HL-60 (cell line): ENCODE measurements around the gene FAM200A.
A peak's percentile ranks its signal among the peaks of the same experiment; 100 is the strongest.

ENCODE experiments used
- DNase-seq, 2 experiments: peaks; one replicate each; pipeline ENCODE4 v3.0.0-alpha.2; 2010 to 2020; ENCODE audit warnings: low read depth in 1 of 2, low spot score in 1 of 2
- H3K27ac ChIP-seq: fragments of 250-450 bp; sonication (Bioruptor Pico); replicated peaks from 2 replicates; pipeline ENCODE4 v1.5.1; 2020; ENCODE audit warnings: mild to moderate bottlenecking, moderate library complexity
- H3K27me3 ChIP-seq: fragments of 250-450 bp; sonication (Bioruptor Pico); 2 replicates; pipeline ENCODE4 v1.5.1; 2021; ENCODE audit warnings: mild to moderate bottlenecking, moderate library complexity; ENCODE audit not compliant: insufficient read depth, poor library complexity, severe bottlenecking
- H3K4me3 ChIP-seq: replicated peaks from 2 replicates; pipeline ENCODE4 v1.5.1; 2011; ENCODE audit warnings: mild to moderate bottlenecking, control low read depth, low read length; ENCODE audit not compliant: insufficient read depth
- GABPA ChIP-seq: IDR thresholded peaks from 2 replicates; pipeline ENCODE4 v1.6.1; 2012; ENCODE audit warnings: low read depth
- POLR2AphosphoS5 ChIP-seq: IDR thresholded peaks from 2 replicates; pipeline ENCODE4 v1.6.1; 2012; ENCODE audit warnings: low read depth
- SPI1 ChIP-seq: IDR thresholded peaks from 2 replicates; pipeline ENCODE4 v1.6.1; 2012; ENCODE audit warnings: low read depth, mild to moderate bottlenecking, borderline replicate concordance
- TF ChIP-seq, protein P1 (sequence below): IDR thresholded peaks from one replicate; pipeline ENCODE4 v1.5.1; 2011; ENCODE audit warnings: low read length, control low read depth, inconsistent platforms; ENCODE audit not compliant: insufficient read depth
- TF ChIP-seq, protein P2 (sequence below): IDR thresholded peaks from 2 replicates; pipeline ENCODE4 v1.6.1; 2012; ENCODE audit warnings: low read depth; ENCODE audit not compliant: insufficient replicate concordance

Gene FAM200A

GRCh38 chr7:99535667-99536066 lies 16.2 kb downstream of the FAM200A start:
- H3K27ac ChIP-seq, result no peak overlapping the region
- no peak overlapping the region for H3K4me3 ChIP-seq
- no peaks in the 10 kb centered on the region for H3K27me3 ChIP-seq
- DNase-seq, result no peak
- TF ChIP-seq POLR2AphosphoS5 (no peak), GABPA (no peak), SPI1 (no peak)
- TF ChIP-seq, protein P1, sequence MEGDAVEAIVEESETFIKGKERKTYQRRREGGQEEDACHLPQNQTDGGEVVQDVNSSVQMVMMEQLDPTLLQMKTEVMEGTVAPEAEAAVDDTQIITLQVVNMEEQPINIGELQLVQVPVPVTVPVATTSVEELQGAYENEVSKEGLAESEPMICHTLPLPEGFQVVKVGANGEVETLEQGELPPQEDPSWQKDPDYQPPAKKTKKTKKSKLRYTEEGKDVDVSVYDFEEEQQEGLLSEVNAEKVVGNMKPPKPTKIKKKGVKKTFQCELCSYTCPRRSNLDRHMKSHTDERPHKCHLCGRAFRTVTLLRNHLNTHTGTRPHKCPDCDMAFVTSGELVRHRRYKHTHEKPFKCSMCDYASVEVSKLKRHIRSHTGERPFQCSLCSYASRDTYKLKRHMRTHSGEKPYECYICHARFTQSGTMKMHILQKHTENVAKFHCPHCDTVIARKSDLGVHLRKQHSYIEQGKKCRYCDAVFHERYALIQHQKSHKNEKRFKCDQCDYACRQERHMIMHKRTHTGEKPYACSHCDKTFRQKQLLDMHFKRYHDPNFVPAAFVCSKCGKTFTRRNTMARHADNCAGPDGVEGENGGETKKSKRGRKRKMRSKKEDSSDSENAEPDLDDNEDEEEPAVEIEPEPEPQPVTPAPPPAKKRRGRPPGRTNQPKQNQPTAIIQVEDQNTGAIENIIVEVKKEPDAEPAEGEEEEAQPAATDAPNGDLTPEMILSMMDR, result no peak
- TF ChIP-seq, protein P2, sequence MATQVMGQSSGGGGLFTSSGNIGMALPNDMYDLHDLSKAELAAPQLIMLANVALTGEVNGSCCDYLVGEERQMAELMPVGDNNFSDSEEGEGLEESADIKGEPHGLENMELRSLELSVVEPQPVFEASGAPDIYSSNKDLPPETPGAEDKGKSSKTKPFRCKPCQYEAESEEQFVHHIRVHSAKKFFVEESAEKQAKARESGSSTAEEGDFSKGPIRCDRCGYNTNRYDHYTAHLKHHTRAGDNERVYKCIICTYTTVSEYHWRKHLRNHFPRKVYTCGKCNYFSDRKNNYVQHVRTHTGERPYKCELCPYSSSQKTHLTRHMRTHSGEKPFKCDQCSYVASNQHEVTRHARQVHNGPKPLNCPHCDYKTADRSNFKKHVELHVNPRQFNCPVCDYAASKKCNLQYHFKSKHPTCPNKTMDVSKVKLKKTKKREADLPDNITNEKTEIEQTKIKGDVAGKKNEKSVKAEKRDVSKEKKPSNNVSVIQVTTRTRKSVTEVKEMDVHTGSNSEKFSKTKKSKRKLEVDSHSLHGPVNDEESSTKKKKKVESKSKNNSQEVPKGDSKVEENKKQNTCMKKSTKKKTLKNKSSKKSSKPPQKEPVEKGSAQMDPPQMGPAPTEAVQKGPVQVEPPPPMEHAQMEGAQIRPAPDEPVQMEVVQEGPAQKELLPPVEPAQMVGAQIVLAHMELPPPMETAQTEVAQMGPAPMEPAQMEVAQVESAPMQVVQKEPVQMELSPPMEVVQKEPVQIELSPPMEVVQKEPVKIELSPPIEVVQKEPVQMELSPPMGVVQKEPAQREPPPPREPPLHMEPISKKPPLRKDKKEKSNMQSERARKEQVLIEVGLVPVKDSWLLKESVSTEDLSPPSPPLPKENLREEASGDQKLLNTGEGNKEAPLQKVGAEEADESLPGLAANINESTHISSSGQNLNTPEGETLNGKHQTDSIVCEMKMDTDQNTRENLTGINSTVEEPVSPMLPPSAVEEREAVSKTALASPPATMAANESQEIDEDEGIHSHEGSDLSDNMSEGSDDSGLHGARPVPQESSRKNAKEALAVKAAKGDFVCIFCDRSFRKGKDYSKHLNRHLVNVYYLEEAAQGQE, result no peak

GRCh38 chr7:99531354-99531765 lies 20.6 kb downstream of the FAM200A start:
- no peak overlapping the region for H3K27ac ChIP-seq
- no peak for DNase-seq
- no peaks in the 10 kb centered on the region for H3K27me3 ChIP-seq
- TF ChIP-seq GABPA (no peak), POLR2AphosphoS5 (no peak), SPI1 (no peak)
- TF ChIP-seq, protein P2, result no peak
- TF ChIP-seq, protein P1, result no peak
- no peak overlapping the region for H3K4me3 ChIP-seq

DNA sequence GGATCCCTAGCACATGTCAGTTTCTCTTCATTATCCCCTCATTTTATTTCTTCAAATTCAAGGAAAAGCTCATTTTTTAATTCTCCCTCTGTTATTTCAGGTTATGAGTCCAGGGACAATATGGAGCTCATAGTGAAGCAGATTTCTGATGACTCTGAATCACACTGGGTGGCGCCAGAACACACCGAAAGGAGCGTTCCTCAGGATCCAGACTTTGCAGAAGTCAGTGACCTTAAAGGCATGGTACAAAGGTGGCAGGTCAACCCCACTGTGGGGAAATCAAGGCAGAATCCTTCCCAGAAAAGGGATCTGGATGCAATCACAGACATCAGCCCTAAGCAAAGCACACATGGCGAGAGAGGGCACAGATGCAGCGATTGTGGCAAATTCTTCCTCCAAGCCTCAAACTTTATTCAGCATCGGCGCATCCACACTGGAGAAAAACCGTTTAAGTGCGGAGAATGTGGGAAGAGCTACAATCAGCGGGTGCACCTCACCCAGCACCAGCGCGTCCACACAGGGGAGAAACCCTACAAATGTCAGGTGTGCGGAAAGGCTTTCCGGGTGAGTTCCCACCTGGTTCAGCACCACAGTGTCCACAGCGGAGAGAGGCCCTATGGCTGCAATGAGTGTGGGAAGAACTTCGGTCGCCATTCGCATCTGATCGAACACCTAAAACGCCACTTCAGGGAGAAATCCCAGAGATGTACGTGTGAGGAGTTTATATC lies 26.0 kb downstream of the FAM200A start:
- no peak overlapping the region for H3K4me3 ChIP-seq
- TF ChIP-seq, protein P2, result no peak
- TF ChIP-seq, protein P1, result peak; percentile 11
- peak in 1 of 2 experiments; percentile 23 for DNase-seq
- H3K27me3 ChIP-seq, result no peaks in the 10 kb centered on the region
- H3K27ac ChIP-seq, result no peak overlapping the region
